ENCODE measurements around the gene SPATA12. TPM values are rescaled to one million over a fixed set of nuclear protein-coding genes. Genes with fewer than 3 reads are reported as not detected.

The SPATA12 gene
- total and polyA plus RNA-seq, 2 donors (not counting 3 experiments of a cell fraction or from before 2014, with no cell fraction given): 0.18 TPM; not detected in 1

- no TSS peak for BruUV-seq (replicated peaks)
- FAIRE-seq (no peak), DNase-seq (ENCODE audit: low read depth, low spot score) (no peak)
- no peaks in the 10 kb centered on the region for H3K79me2 ChIP-seq (ENCODE audit: control insufficient read depth, insufficient read depth, low read length)
- no peaks in the 10 kb centered on the region for H3K36me3 ChIP-seq (ENCODE audit: control insufficient read depth in 2 of 2, extremely low read depth in 1 of 2, insufficient read depth in 2 of 2, low read length in 2 of 2)
- H2AFZ ChIP-seq (ENCODE audit: low read depth, low read length): no peak overlapping the region
- intact Hi-C loops (cut with micrococcal nuclease) (no loop called here), dilution Hi-C loops (cut with MboI; ENCODE audit: extremely low pct_ligation_motif_present, low sequenced_read_pairs) (no loop called here)
- ChIA-PET POLR2A (interaction anchor here (0.6 kb wide), 1 partner anchor 76 kb away, joined by 8 read pairs; no protein-coding TSS in a partner anchor), CTCF (interaction anchor here (0.8 to 2.1 kb wide), 4 partner anchors 9 to 125 kb away, joined by 3 to 9 read pairs (median 3); no protein-coding TSS in a partner anchor)
- H3K4me2 ChIP-seq (ENCODE audit: insufficient read depth, low read length): no peak overlapping the region
- TF ChIP-seq MYC (IDR thresholded peaks at IDR 0.05; ENCODE audit: low read depth, low read length): no peak
- TF ChIP-seq FOS (IDR thresholded peaks at IDR 0.05; ENCODE audit: borderline replicate concordance, insufficient read depth, low read length): no peak
- no peak for TF ChIP-seq GATA2 (IDR thresholded peaks at IDR 0.05; ENCODE audit: insufficient read depth, insufficient read length, low read depth, low read length)
- no peak for TF ChIP-seq EZH2 (IDR thresholded peaks at IDR 0.05; ENCODE audit: borderline replicate concordance, low read depth, low read length, severe bottlenecking)
- no peak for TF ChIP-seq CTCF (IDR thresholded peaks at IDR 0.05; ENCODE audit: extremely low read depth in 1 of 2, insufficient read depth in 1 of 2, low read depth in 1 of 2, low read length in 2 of 2)
- TF ChIP-seq MAX (IDR thresholded peaks at IDR 0.05; ENCODE audit: insufficient read depth, insufficient read length): no peak
- TF ChIP-seq POLR2AphosphoS5 (IDR thresholded peaks at IDR 0.05; ENCODE audit: insufficient read depth, low read depth, low read length): no peak
- TF ChIP-seq JUN (IDR thresholded peaks at IDR 0.05; ENCODE audit: borderline replicate concordance, insufficient read depth, insufficient read length, low read depth): no peak
- no peak for TF ChIP-seq POLR2A (IDR thresholded peaks at IDR 0.05; ENCODE audit: low read depth, low read length)
- H4K20me1 ChIP-seq (replicated peaks; ENCODE audit: control insufficient read depth, extremely low read depth, insufficient read depth, low read length): no peaks in the 10 kb centered on the region
- H3K9me1 ChIP-seq (replicated peaks; ENCODE audit: control insufficient read depth, extremely low read depth, insufficient read depth, low read length): no peaks in the 10 kb centered on the region
- peaks cover 5 to 19% of the 10 kb centered on the region in 2 experiments for H3K27me3 ChIP-seq (ENCODE audit: control insufficient read depth in 2 of 2, insufficient read depth in 2 of 2, low read length in 2 of 2)
- H3K9me3 ChIP-seq (replicated peaks; ENCODE audit: control insufficient read depth, insufficient read depth, low read length): no peaks in the 10 kb centered on the region
- H3K4me3 ChIP-seq (replicated peaks in 1 of 3; ENCODE audit: insufficient read depth in 1 of 3, low read depth in 1 of 3, low read length in 3 of 3): no peak overlapping the region
- no peak overlapping the region for H3K27ac ChIP-seq (ENCODE audit: insufficient read depth, low read depth, low read length)
- H3K4me1 ChIP-seq (ENCODE audit: control insufficient read depth, extremely low read depth, insufficient read depth, low read length): no peaks in the 10 kb centered on the region
- no peak overlapping the region for H3K9ac ChIP-seq (replicated peaks; ENCODE audit: extremely low read depth, insufficient read depth, low read length)
These were observed 60.1 kb downstream of the SPATA12 start for GRCh38 chr3:57120451-57121174.

Other genes with a start within 250 kb of the SPATA12 start
- 0.93 and 0.97 TPM in 2 replicates for gene IL17RD, start 104.7 kb downstream of the SPATA12 start, total RNA-seq
- gene IL17RD, start 104.7 kb downstream of the SPATA12 start, polyA plus RNA-seq: 0.29 and 0.36 TPM in 2 replicates
- gene HESX1, start 139.3 kb downstream of the SPATA12 start, total RNA-seq: 0.58 and 0.65 TPM in 2 replicates
- 0.21 and 0.35 TPM in 2 replicates for gene HESX1, start 139.3 kb downstream of the SPATA12 start, polyA plus RNA-seq
- gene APPL1, start 167.1 kb downstream of the SPATA12 start, total RNA-seq: 28.8 and 29.7 TPM in 2 replicates
- gene APPL1, start 167.1 kb downstream of the SPATA12 start, polyA plus RNA-seq: 6.5 and 9.2 TPM in 2 replicates
- gene ASB14, start 232.0 kb downstream of the SPATA12 start, total RNA-seq: not detected in 2 replicates
- 0.01 TPM in 1 of 2 replicates, not detected in the other for gene ASB14, start 232.0 kb downstream of the SPATA12 start, polyA plus RNA-seq

All from endothelial cell of umbilical vein (primary cell).